ENCODE results near the gene PDE1A. TPM values are rescaled to one million over a fixed set of nuclear protein-coding genes. Genes with fewer than 3 reads are reported as not detected.

The PDE1A gene
- total and polyA plus RNA-seq, 2 of the 4 experiments (the other 2 are of a cell fraction) = 0.24 to 0.90 TPM

- Histone ChIP-seq H4K20me1 (ENCODE audit: insufficient read depth, low read length) (no peaks in the 10 kb centered on the region), H3K9me1 (ENCODE audit: insufficient read depth, low read length) (no peaks in the 10 kb centered on the region), H4K5ac (ENCODE audit: low read depth, low read length) (no peak overlapping the region), H3K4ac (ENCODE audit: low read depth, low read length) (no peak overlapping the region), H3K27ac (ENCODE audit: insufficient read depth, low read length) (no peak overlapping the region), H4K8ac (ENCODE audit: low read depth in 2 of 2, low read length in 2 of 2) (no peak overlapping the region), H3K9ac (ENCODE audit: low read depth, low read length) (no peak overlapping the region), H3K14ac (replicated peaks; ENCODE audit: low read depth, low read length) (no peak overlapping the region), H3K23ac (ENCODE audit: low read depth, low read length) (no peak overlapping the region), H2AK5ac (ENCODE audit: low read depth, low read length) (no peak overlapping the region), H2BK15ac (ENCODE audit: low read depth, low read length) (no peak overlapping the region), H3K4me1 (ENCODE audit: control insufficient read depth, insufficient read depth, low read length) (peaks cover 2% of the 10 kb centered on the region; the same call in 1 of the 2 replicates), H3K27me3 (ENCODE audit: control insufficient read depth, insufficient read depth, low read length) (no peaks in the 10 kb centered on the region), H2BK120ac (ENCODE audit: low read depth, low read length) (no peak overlapping the region), H3K4me2 (ENCODE audit: low read depth, low read length) (no peak overlapping the region), H3K36me3 (ENCODE audit: control insufficient read depth, insufficient read depth, low read length) (no peaks in the 10 kb centered on the region), H2AFZ (replicated peaks; ENCODE audit: low read length, poor library complexity) (no peak overlapping the region), H2AK9ac (replicated peaks; ENCODE audit: low read depth, low read length, poor library complexity) (no peak overlapping the region), H2BK5ac (ENCODE audit: low read depth, low read length, poor library complexity, severe bottlenecking) (no peak overlapping the region), H3K79me1 (ENCODE audit: low read depth in 1 of 2, low read length in 2 of 2) (no peaks in the 10 kb centered on the region), H3K9me3 (ENCODE audit: control insufficient read depth, insufficient read depth, low read length) (no peaks in the 10 kb centered on the region), H3K56ac (ENCODE audit: extremely low read depth, insufficient read depth, low read length) (no peak overlapping the region), H2BK20ac (ENCODE audit: low read depth, low read length) (peak overlapping the region; percentile 25; the same call in 1 of the 2 replicates), H4K91ac (ENCODE audit: insufficient read depth, low read depth, low read length) (no peak overlapping the region), H3K18ac (ENCODE audit: low read depth, low read length) (no peak overlapping the region), H3K4me3 (ENCODE audit: insufficient read depth, low read depth, low read length) (no peak overlapping the region)
- ATAC-seq (ENCODE audit: low read depth) (no peak), DNase-seq (no peak)
- dilution Hi-C loops (cut with HindIII; ENCODE audit: low sequenced_read_pairs, unreplicated experiment) = no loop called here
- intact Hi-C loops (cut with micrococcal nuclease) = loop anchor here (5.0 kb wide), 1 partner anchor 348 kb away; no protein-coding TSS in a partner anchor
- in situ Hi-C loops (cut with MboI; ENCODE audit: low sequenced_read_pairs) = no loop called here
- ChIA-PET POLR2A (ENCODE audit: unreplicated experiment) (no interaction called here), CTCF (no interaction called here)
- no TSS peak for BruUV-seq (replicated peaks)
- no peak for TF ChIP-seq MAFK (IDR thresholded peaks at IDR 0.05; ENCODE audit: low read depth, low read length)
- TF ChIP-seq CEBPB (IDR thresholded peaks at IDR 0.05; ENCODE audit: low read depth, low read length) = peak; percentile 15; the same call in 1 of the 2 replicates
- WGBS, 2 experiments (ENCODE audit: extremely low coverage in 2 of 2, insufficient read length in 1 of 2) = no CpG with 5 or more reads among the region's 3 CpGs
Measured at GRCh38 chr2:182299632-182300031, 127.2 kb downstream of the PDE1A start.
